ENCODE data around the gene LDLRAD1. TPM values are rescaled to one million over a fixed set of nuclear protein-coding genes. Genes with fewer than 3 reads are reported as not detected.
"Not testable (repeated sequence)": the region's sequence is repeated elsewhere in the genome, so short reads cannot be mapped to it uniquely, and the experiment has no call there.

Gene LDLRAD1, protein sequence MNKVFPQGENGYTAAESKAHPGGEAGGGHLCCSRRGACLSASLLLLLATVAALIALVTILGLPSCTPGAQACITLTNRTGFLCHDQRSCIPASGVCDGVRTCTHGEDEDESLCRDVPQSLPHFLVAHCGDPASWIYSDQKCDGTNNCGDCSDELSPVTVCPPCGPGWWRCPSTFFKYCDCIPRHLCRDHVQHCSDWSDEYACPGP
- not detected for polyA plus RNA-seq (ENCODE audit: insufficient read length in 12 of 12)
- long read RNA-seq, donor 1 = 0 reads
- long read RNA-seq, donor 2 = 0 reads
- long read RNA-seq, donor 3 = 0 reads
- long read RNA-seq, donor 4 = 0 reads
- long read RNA-seq, donor 5 = 0 reads
- long read RNA-seq, donor 6 = 0 reads
- long read RNA-seq, donor 7 = 0 reads
- long read RNA-seq, donor 8 = 0 reads
- long read RNA-seq, donor 9 = 0 reads
- long read RNA-seq, donor 10 = 0 reads
- long read RNA-seq, donor 11 = 0 reads

DNA sequence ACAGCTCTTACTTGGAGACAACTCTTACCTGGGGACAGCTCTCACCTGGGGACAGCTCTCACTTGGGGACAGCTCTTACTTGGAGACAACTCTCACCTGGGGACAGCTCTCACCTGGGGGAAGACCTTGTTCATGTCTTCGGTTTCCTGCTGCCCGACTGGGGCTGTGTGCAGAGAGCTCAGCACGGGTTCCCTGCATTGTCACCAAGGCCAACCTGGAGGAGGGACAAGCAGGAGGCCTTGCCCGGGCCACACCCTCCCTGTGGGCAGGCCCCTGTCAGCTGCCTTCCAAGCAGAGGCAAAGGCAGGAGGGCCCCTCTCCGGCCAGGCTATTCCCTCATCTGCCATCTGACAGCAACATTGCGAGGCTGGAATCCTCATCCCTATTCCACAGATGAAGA, at the start of gene LDLRAD1:
Gene LDLRAD1, minus strand, starts transcription at position 208 of the 400 bp plus-strand sequence. Its CDS starts 74 bp downstream, at position 134.
- DNase-seq = no peak

DNA sequence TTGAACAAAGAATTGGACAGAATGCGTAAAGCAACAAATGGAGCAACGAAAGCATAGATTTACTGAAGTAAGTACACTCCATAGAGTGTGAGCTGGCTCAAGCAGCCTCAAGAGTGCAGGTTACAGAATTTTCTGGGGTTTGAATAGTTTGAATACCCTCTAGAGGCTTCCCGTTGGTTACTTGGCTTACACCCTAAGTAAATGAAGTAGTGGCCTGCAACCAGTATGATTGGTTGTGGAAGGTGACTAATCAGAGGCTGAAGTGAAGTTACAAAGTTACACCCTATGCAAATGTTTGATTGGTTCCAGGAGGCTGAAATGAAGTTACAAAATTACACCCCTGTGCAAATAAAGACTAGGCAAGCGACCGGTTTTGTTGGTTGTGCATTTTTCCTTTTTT, 46.3 kb upstream of the LDLRAD1 start:
- DNase-seq = no peak

DNA sequence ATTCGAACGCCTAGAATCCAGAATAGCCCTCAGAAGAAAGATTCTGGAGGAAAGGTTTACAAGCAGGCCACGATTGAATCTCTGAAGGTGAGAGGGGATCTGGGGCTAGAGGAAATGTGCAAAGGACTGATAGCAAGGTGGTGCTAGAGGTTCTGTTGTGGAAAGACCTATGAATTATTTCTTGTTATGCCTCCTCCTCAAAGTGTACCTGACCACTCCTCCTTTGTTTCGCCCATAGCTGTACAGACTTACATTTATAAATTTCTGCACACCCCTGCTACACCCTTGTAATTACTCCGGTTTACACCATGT, 36.4 kb upstream of the LDLRAD1 start:
- DNase-seq = peak; percentile 1

DNA sequence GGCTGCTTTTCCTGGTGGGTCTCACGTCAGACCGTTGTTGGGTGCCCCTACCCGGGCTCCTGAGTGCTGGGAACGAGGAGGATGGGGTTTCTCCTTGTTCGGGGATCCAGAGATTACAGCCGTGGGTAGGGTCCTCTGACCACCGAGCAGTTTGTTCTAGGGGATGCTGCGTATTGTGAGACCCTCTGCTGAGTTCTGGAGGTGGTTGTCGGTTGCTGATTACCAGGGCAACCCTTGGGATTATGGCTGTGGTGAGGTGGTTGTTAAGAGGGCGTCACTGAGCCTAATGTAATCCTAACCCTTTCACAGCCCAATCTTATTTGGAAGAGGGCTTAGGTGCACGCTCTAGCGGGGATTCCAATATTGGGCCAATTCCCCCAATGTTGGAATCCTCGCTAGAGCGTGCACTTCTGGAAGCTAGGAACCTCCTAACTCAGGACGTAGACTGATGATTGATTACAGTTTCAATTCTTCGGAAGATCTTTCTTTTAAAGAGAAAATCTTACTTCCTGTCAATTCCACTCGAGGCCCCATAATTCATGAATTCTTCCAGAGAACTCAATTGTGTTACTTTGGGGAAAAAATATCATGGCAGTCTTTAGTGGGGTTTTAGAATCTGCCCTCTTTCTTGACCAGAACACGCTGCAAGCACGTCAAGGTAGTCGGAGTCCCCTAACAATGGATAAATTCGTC, 35.9 kb upstream of the LDLRAD1 start:
- peak; percentile 27 for DNase-seq

DNA sequence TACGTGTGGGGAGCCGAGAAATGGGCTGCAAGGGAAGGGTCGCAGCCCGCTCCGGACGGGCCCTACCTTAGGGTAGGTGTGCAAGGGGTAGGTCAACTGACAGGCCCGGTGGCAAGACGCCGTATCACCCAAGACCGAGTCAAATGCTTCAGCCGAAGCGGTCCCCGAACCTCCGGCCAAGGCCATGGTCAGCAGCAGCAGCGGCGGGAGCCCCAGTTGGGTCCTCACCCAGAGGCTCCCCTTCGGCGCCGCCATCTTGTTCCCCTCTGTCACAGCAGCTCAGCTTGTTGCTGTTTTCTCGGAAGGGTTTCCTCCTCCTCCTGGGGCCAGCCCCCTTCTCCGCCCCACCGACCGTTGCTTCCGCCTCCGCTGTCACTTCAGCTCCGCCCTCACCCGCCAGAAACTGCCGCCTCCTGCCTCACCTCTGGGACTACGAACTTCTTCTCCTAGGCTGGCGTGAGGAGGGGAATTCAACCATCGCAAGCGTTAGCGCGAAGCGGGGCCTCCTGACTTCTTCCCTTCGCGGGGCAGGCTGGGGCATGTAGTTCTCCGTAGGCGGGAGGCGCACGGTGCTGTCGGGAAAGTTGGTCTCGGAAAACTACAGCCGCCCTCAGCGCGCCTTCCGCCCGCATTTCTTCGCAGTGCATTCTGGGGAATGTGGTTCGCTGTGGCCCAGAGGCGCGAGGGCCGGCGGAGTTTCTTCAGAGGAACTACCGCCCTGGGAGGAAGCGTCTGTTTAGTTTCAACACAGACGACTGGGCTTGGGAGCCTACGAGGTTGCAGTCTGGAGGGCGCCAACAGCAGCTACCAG, 35.2 kb upstream of the LDLRAD1 start, which contains the start of the genes TCEANC2 and TMEM59:
Gene TCEANC2, plus strand, starts transcription at position 675 of the 811 bp plus-strand sequence. CDS start 815 bp downstream, outside the sequence.
Gene TMEM59, minus strand, starts transcription at position 271 of the 811 bp plus-strand sequence. Its CDS starts 16 bp downstream, at position 255.
- DNase-seq = peak; percentile 99

DNA sequence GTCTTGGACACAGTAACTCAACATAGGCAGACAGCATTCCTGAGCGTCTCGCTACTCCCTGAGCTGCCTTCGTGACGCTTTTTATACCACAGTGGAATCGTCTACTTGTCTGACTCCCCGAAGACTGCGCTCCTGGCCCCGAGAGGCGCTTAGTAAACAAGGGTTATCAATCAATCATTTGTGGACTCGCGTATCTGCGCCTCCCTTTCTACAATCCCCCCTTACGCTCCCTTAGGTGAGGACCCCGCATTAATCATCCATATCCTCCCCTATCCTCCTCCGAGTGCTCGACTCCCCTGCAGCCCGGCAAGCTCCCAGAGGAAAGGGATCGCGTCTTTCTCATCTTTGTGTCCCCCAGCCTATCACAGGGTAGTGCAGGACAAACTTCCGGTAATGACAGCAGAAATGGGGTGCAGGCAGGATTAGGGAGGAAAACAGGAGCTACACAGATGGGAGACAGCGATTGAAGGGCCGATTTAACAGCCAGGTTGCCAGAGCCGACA, 34.5 kb upstream of the LDLRAD1 start:
- DNase-seq = peak; percentile 59

DNA sequence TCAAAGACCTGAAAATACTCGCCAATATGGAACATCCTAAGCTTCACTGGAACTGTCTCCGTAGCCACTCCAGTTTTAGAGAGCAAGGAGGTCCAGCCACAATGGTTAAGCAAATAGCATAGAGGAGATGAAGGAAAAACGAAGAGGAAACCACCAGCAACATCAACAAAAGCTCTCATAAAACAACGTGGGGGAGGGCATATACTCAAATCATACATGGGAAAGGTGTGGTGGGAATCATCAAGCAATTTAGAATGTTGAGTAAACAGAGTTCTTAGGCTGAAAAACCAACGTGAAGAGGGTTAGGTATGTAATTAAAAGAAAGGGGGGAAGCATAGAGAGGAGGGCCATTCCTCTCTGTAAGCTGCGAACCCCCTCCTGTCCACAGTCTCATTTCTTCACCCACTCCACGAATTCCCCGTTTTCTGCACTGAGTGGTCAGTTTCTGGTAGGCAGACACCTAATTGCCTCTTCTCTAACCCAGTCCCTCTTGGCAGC, 34.0 kb upstream of the LDLRAD1 start:
- DNase-seq = peak; percentile 6

DNA sequence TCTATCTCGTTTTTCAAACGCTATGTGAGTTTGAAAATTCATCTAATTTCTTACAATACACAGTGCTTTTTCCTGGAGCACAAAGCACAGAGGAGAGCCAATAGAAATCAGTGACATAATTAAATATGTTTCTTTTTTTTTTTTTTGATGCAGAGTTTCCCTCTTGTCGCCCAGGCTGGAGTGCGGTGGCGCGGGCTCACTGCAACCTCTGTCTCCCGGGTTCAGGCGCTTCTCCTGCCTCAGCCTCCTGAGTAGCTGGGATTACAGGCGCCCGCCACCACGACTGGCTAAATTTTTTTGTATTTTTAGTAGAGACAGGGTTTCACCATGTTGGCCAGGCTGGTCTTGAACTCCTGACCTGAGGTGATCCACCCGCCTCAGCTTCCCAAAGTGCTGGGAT, 32.4 kb upstream of the LDLRAD1 start:
- DNase-seq = not testable (repeated sequence)

DNA sequence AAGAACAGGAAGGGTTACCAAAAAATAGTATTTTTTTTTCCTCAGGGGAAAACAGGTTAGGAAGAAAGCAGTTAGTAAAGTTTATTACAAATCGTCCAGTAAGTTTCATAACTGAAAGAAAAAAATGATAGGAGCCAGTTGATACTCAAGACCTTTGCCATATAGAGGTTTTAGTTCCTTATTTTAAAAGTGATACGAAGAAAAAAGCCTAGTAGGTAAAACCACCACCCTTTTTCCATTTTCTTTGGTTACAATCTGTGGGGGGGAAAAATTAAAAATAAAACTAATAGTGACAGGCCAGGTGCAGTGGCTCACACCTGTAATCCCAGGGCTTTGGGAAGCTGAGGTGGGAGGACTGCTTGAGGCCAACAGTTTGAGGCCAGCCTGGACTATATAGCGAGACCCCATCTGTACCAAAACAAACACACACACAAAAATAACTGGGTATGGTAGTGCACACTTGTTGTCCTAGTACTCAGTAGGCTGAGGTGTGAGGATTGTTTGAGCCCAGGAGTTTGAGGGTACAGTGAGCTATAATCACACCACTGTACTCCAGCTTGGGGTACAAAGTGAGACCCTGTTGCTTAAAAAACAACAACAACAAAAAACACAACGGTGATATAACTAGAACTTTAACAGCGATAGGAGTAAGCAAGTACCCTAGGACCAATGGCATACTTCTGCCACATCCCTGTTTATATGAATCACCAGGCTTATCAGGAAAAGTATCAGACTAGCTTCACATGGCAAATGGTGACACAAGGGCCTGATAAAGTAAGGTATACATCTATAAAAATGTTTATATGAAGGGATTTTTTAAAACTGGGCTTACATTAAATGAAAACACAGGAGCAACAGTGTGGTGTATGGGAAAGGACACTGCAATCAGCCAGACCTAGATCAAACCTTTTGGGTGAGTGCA, 29.7 kb upstream of the LDLRAD1 start:
- DNase-seq = no peak

DNA sequence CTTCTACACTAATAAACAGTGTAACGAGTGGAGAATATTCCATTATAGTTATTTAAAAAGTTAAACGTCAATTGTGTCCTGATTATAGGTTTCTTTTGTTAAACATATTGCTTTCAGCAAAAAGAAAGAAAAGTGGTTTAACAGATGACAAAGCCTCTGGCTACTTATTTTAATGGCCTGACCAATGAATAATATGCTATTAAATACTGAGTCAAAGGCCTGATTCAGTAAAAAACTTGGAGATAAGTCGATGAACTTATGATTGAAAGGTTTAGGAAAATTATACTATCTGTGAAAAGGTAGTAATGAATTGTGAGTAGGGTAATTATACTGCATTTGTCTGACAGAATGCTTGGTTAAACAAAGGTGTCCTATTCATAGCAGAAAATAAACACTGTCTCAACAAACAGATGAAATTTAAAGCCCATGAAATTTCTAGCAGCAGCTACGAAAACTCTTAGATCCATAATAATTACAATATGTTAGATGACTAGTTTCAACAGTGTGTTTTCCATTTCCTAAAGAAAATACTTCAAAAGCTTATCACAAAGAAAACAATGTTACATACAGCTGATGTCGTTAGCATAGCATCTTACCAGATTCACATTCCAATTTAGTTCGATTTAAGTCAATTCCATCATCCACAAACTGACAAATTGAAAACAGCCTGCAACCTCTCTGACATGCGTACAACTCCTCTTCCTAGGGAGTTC, 28.8 kb upstream of the LDLRAD1 start:
- no peak for DNase-seq

DNA sequence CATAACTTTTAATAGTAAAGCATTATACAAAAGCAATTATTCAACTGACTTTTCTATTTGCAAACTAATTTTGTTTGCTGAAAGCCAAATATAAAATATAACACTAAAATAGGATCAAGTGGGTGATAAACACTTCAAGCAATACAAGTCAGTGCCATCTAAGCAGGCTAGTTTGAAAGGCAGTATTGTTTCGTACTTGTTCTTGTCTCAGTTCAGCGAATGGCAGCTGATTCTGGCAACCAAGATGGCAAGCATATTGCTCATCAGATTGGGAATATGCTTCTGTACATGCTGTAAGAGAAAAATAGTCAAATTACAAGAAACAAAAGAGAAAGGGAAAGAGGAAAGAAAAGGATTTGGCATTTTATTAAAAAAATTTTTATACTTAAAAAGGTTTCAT, 27.5 kb upstream of the LDLRAD1 start:
- DNase-seq = no peak

DNA sequence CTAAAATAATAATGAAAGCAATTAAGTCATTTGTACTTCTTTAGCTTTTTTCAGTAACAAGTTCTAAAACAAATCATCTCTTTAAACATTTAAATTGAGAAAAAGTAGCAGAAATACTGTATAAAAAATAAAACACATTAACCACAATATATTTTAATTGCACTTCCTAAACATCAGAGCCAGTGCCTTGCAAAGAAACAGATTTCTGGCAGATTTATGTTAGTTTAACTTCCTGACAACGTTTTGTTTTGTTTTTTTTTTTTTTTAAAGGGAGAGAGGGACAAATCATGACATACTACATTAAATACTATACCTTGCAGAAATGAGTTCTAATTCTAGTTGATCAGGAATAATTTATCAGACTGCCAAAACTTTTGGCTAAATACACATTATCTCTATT, 23.8 kb upstream of the LDLRAD1 start:
- DNase-seq = no peak

DNA sequence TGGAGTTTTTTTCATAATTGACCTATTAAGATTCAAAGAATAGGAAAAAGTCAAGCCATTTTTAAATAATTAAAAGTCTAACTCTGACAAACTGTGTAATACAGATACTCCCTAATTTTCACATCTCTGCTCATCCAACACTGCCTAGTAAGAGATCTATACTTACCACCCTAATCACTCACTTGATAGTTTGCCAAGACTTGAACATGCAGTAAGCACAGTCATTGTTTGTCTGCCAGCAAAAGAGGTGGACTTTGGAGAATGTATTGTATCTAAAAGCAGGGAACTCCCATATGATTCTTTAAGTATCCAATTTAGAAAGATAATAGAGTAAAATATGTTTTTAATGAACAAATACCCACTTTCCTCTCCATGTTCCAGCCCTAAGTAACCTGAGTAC, 19.5 kb upstream of the LDLRAD1 start:
- no peak for DNase-seq

DNA sequence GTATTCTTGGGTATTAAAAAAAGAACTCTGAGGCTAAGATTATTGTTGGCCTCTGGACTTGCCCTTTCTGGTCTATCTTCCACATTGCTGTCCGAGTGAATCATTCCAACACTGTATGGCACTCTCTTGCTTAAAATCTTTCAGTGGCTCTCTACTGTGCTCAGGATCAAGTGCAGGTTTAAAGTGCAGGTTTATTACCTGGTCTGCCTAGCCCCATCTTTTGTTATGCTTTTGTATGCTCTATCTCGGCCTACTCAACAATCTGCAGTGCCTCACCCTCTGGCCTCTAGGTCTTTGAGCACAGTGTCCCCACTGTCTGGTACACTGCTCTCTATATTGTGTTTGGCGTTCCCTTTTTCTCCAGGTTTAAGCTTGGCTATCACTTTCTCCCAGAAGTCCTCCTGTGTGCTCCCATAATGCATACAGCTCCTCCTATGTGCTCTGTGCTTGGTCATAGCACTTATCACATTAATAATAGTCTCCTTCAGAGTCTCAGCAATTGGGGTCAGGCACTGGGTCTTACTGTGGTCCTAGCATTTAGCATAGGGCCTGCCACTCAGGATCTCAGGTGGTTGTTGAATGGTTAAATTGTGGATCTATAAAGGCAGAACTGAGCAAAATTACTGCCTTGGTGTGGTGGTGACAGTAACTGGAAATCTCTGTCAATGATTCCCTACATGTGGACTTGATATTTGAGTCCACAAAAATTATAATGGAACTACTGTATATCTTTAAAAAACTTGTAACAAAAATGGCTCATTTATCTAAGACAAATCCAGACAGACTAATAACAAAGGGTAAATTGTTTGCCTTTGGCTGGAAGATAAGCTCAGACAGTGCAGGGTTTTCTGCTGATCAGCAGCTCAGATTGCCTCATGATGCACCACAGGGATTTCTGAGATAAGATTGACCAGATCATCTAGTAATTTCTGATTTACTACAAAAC, 10.6 kb upstream of the LDLRAD1 start:
- DNase-seq = no peak

DNA sequence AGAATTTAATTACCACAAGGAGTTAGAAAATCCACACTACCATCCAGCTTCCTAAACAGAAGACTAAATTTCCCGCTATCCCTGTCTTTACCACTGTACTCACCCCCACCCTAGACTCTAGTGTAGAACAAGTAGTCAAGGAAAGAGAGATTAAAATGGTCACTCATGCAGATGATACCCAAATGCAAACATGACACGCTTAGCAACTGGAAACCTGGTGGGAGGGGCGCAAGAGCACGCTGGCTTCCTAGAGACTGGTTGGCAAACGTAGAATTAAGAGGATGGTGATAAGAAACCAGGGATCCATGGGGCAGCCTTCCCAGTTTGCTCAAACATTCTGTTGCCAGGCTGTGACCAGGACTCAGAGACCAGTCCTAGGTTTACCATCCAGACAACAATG, 9.9 kb upstream of the LDLRAD1 start:
- no peak for DNase-seq

DNA sequence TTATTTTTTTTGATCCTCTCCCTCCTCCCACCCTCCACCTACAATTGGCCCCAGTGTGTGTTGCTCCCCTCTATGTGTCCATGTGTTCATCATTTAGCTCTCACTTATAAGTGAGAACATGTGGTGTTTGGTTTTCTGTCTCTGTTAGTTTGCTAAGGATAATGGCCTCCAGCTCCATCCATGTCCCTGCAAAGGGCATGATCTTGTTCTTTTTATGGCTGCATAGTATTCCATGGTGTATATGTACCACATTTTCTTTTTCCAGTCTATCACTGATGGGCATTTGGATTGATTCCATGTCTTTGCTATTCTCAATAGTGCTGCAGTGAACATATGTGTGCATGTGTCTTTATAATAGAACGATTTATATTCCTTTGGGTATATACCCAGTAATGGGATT, 6.8 kb upstream of the LDLRAD1 start:
- not testable (repeated sequence) for DNase-seq

DNA sequence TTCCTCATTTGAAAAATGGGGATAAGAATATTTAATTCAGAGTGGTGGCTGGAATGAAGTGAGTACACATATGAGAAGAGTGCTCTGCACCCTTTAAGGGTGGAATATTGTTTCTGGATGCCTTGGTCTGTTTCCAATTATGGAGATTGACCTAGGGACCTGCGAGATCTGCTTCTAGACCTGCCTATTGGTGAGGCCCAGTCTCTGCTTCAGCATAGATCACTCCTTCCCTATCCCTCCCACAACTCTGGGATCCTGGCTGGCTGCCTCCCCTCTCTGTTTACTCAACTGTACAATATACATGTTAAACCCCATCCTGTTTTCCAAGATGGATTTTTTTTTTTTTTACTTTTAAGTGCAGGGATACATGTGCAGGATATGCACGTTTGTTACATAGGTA, 6.4 kb upstream of the LDLRAD1 start:
- DNase-seq = no peak

DNA sequence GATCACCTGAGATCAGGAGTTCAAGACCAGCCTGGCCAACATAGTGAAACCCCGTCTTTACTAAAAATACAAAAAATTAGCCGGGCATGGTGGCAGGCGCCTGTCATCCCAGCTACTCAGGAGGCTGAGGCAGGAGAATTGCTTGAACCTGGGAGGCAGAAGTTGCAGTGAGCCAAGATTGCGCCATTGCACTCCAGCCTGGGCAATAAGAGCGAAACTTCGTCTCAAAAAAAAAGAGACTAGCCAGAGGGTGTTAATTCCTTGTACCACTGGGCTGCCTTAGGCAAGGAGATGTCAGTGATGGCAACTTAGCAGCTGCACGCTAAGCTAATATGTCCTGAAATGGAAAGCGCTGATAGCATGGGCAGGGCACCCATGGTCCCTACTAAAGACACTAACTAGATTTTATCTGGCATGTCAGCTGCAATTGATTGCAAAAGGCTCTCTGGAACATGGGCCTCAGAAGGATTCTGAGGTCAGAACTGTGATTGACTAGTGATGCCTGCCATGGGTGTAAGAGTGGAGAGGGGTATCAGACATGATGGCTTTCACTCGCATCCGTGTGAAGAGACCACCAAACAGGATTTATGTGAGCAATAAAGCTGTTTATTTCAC, 1.7 kb upstream of the LDLRAD1 start:
- not testable (repeated sequence) for DNase-seq
